Mesothelial cell of epicardium (in vitro differentiated cells): ENCODE measurements around the gene LARP4. TPM values are rescaled to one million over a fixed set of nuclear protein-coding genes. Genes with fewer than 3 reads are reported as not detected.
A peak's percentile ranks its signal among the peaks of the same experiment; 100 is the strongest.
"Not testable (repeated sequence)": the region's sequence is repeated elsewhere in the genome, so short reads cannot be mapped to it uniquely, and the experiment has no call there.

Experiments
- DNase-seq, 2 experiments: peaks; one replicate each; pipeline ENCODE4 v3.0.0; 2021; ENCODE audit warnings: low spot score in 2 of 2; ENCODE audit not compliant: unreplicated experiment in 2 of 2
- H3K27ac Mint-ChIP-seq: 2 replicates; pipeline ENCODE4 v1.8.0; 2021; ENCODE audit warnings: mixed read lengths
- H3K27me3 Mint-ChIP-seq: 2 replicates; pipeline ENCODE4 v1.8.0; 2021; ENCODE audit warnings: low read depth, mixed read lengths
- H3K36me3 Mint-ChIP-seq: 2 replicates; pipeline ENCODE4 v1.8.0; 2021; ENCODE audit warnings: mixed read lengths
- H3K4me1 Mint-ChIP-seq: 2 replicates; pipeline ENCODE4 v1.8.0; 2021; ENCODE audit warnings: mixed read lengths
- H3K4me3 Mint-ChIP-seq: 2 replicates; pipeline ENCODE4 v1.8.0; 2021; ENCODE audit warnings: mild to moderate bottlenecking, moderate library complexity, mixed read lengths
- H3K9me3 Mint-ChIP-seq: 2 replicates; pipeline ENCODE4 v1.8.0; 2021; ENCODE audit warnings: mixed read lengths
- total RNA-seq: library from RNA; stranded (reverse); gene quantifications from 3 replicates; pipeline ENCODE4 v1.2.1, GENCODE V29; 2021
- TF ChIP-seq, protein P1 (sequence below): fragments of 200-600 bp; sonication (generic); IDR thresholded peaks from one replicate; pipeline ENCODE4 v1.5.0; 2021; ENCODE audit warnings: antibody characterized with exemption; ENCODE audit not compliant: unreplicated experiment

Gene LARP4
- total RNA-seq, 1 donor from 2014 or later, result 48.7 TPM

- H3K36me3 Mint-ChIP-seq, result peaks cover 25% of the 10 kb centered on the region
- H3K27ac Mint-ChIP-seq, result no peak overlapping the region
- no peaks in the 10 kb centered on the region for H3K27me3 Mint-ChIP-seq
- TF ChIP-seq, protein P1, sequence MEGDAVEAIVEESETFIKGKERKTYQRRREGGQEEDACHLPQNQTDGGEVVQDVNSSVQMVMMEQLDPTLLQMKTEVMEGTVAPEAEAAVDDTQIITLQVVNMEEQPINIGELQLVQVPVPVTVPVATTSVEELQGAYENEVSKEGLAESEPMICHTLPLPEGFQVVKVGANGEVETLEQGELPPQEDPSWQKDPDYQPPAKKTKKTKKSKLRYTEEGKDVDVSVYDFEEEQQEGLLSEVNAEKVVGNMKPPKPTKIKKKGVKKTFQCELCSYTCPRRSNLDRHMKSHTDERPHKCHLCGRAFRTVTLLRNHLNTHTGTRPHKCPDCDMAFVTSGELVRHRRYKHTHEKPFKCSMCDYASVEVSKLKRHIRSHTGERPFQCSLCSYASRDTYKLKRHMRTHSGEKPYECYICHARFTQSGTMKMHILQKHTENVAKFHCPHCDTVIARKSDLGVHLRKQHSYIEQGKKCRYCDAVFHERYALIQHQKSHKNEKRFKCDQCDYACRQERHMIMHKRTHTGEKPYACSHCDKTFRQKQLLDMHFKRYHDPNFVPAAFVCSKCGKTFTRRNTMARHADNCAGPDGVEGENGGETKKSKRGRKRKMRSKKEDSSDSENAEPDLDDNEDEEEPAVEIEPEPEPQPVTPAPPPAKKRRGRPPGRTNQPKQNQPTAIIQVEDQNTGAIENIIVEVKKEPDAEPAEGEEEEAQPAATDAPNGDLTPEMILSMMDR, result no peak
- no peaks in the 10 kb centered on the region for H3K4me1 Mint-ChIP-seq
- no peak for DNase-seq
- H3K4me3 Mint-ChIP-seq, result no peak overlapping the region
- no peaks in the 10 kb centered on the region for H3K9me3 Mint-ChIP-seq
Observed at GRCh38 chr12:50477241-50477832, 76.7 kb downstream of the LARP4 start.

- H3K9me3 Mint-ChIP-seq, result peaks cover 3% of the 10 kb centered on the region
- peaks cover 2% of the 10 kb centered on the region for H3K36me3 Mint-ChIP-seq
- H3K4me3 Mint-ChIP-seq, result no peak overlapping the region
- H3K27me3 Mint-ChIP-seq, result no peaks in the 10 kb centered on the region
- no peaks in the 10 kb centered on the region for H3K4me1 Mint-ChIP-seq
- no peak for DNase-seq
- no peak overlapping the region for H3K27ac Mint-ChIP-seq
- TF ChIP-seq, protein P1, result no peak
Observed at GRCh38 chr12:50482571-50482970, 81.9 kb downstream of the LARP4 start.

GRCh38 chr12:50483488-50483887 is 82.8 kb downstream of the LARP4 start:
- TF ChIP-seq, protein P1, result no peak
- Mint-ChIP-seq H3K4me3 (no peak overlapping the region), H3K36me3 (peaks cover 2% of the 10 kb centered on the region), H3K27me3 (no peaks in the 10 kb centered on the region), H3K9me3 (peaks cover 3% of the 10 kb centered on the region), H3K4me1 (no peaks in the 10 kb centered on the region), H3K27ac (no peak overlapping the region)
- no peak for DNase-seq

DNA sequence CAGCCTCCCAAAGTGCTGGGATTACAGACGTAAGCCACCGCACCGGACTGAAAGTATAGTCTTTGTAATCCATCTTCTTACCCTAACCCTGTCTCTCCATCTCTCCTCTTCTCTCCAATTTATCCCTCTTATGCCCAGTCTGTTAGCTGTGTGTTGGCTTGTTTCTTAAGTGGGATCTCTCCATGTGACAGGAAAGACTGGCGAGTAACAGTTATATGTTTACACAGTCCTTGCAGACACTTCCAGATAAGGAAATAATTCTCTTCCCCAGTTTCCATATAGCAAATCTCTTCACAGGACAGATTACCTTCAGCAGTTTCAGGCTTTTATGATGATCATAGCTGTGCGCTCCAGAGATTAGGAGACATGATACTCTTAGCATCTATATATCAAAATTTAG is 88.1 kb downstream of the LARP4 start:
- TF ChIP-seq, protein P1, result no peak
- Mint-ChIP-seq H3K27me3 (no peaks in the 10 kb centered on the region), H3K36me3 (no peaks in the 10 kb centered on the region), H3K9me3 (peaks cover 25% of the 10 kb centered on the region), H3K27ac (no peak overlapping the region), H3K4me1 (no peaks in the 10 kb centered on the region), H3K4me3 (no peak overlapping the region)
- DNase-seq, result no peak

- H3K4me1 Mint-ChIP-seq, DNase-seq, H3K27ac Mint-ChIP-seq, H3K27me3 Mint-ChIP-seq, H3K4me3 Mint-ChIP-seq: not testable (repeated sequence)
- H3K36me3 Mint-ChIP-seq, result peaks cover 18% of the 10 kb centered on the region
- peaks cover 55% of the 10 kb centered on the region for H3K9me3 Mint-ChIP-seq
Observed at GRCh38 chr12:50498119-50498518, 97.4 kb downstream of the LARP4 start.

DNA sequence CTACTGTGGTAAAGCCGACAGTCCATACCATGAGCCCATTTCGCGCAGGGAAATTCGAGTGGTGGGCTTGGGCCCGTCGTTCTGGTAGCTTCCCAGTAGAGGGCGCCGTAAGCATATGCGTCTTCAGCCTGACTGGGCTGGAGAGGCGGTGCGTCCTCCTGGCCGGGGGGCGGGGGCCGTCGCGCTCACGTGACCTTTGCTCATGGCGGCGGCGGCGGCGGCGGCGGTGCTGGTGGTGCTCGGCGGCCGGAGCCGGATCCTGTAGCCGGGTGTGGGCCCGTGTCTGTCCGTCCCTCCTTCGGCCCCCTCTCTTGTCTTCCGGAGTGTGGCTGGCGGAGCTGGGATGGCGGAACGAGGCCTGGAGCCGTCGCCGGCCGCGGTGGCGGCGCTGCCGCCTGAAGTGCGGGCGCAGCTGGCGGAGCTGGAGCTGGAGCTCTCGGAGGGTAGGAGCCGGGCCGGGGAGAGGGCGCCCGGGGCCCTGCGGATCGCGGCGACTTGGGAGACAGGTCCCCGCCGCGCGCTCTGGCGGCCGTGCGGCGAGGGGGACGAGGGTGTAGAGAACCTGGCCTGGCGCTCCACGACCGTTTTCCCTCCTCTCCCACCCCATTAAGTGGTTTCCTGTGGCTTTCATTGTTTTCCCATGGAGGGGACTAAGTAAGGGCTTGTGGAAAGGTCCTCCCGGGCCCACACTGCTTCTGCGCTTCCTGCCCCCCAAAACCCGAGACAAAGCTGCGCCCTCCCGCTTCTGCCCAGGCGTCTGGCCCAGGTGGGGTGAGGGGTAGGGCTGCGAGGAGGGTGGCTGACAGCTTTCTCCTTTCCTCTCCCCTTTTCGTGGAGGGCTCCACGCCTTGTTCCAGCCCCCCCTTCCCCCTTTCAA is 104.4 kb downstream of the LARP4 start, which contains the start of gene DIP2B:
Gene DIP2B, plus strand, starts transcription at position 188 of the 877 bp plus-strand sequence. Its CDS starts 156 bp downstream, at position 344.
- Mint-ChIP-seq H3K9me3 (peaks cover 5% of the 10 kb centered on the region), H3K4me1 (peaks cover 42% of the 10 kb centered on the region), H3K4me3 (peak within 1 kb of the TSS; percentile 91), H3K36me3 (no peaks in the 10 kb centered on the region), H3K27ac (peak within 1 kb of the TSS; percentile 91), H3K27me3 (no peaks in the 10 kb centered on the region)
- TF ChIP-seq, protein P1, result peak; percentile 89
- DNase-seq, result peak; percentile 95 to 97
